Ramos (cell line): ENCODE results near the gene FCSK.
"Not testable (repeated sequence)": the region's sequence is repeated elsewhere in the genome, so short reads cannot be mapped to it uniquely, and the experiment has no call there.

Experiments
- in situ Hi-C: fragments of 300-500 bp; cut with MboI; formaldehyde crosslinking; loops from one replicate; pipeline ENCODE4 v1.14.3; 2022; ENCODE audit warnings: low sequenced_read_pairs; ENCODE audit not compliant: unreplicated experiment

The FCSK gene

DNA sequence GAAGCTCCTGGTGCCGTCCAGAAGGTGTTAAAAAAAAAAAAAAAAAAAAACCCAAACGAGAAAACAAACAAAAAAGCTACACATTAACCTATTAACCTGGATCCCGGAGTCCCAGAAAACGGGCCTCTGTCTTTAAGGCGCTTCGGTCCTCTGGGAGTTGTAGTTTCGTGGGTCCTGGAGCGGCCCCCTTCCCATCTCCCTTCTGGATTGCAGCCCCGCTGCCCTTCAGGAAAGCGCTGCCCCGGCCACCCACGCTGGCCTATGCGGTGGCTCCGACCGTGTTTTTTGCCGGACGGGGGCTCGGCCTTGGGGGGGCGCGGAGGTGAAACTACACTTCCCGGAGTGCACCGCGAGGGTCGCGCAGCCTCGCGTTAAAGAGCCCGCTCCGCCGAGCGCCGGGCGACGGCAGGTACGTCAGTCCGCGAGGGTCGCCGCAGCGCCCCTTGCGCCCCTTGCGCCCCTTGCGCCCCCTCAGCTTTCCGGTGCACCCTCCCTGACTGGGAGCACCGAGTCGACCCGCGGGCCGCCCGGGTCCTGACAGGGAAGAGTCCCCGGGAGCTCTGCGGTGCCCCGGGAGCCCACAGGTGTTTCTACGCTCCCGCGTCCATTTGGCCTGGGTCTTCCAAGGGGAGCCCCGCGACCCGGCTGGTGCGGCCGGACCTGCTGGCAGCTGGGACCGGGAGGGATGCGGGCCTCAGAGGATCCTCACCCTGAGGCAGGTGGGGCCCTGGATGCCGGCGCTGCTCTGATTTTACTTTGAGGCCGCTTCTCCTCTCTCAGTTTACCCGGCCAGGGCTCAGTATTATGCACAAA is at the start of gene FCSK:
FCSK (plus strand) TSS at position 374 of the 813 bp plus-strand sequence. CDS start 8,596 bp downstream, outside the sequence.
- in situ Hi-C loops, result no loop called here

- in situ Hi-C loops, result not testable (repeated sequence)
Measured at GRCh38 chr16:70406104-70406503, 48.3 kb upstream of the FCSK start.

DNA sequence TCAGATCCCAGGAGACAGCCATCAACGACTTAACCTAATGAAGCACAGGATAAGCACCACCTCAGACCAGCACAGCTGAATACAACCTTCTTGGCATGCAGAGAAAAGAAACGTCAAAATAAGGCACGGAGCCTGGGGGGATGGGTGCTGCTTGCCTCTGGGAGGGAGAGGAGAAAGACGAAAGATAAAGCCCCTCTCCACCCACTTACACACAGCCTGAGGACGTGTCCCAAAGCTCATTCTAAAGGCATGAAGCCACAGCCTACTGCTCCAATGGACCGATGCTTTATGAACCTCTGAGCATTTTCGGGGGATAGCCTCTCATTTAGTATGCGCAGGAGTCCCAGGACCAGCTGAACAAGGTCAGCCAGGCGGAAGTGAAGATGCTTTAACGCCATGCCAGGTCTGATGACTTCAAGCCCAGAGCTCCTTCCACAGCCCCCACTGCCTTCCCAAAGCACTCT is 46.6 kb upstream of the FCSK start:
- in situ Hi-C loops, result no loop called here

- in situ Hi-C loops, result no loop called here
Measured at GRCh38 chr16:70410734-70411133, 43.7 kb upstream of the FCSK start.

DNA sequence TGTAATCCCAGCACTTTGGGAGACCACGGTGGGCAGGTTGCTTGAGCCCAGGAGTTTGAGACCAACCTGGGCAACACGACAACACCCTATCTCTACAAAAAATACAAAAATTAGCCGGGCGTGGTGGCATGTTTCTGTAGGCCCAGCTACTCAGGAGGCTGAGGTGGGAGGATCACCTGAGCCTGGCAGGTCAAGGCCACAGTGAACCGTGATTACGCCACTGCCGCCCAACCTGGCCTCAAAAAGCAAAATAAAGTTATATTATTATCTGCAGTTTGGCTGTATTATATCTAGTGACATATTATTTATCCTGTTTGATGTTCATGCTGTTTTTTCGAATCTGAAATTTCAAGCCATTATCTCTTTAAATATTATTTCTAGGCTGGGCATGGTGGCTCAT is 42.0 kb upstream of the FCSK start:
- in situ Hi-C loops, result no loop called here

GRCh38 chr16:70413572-70413971 is 40.8 kb upstream of the FCSK start:
- in situ Hi-C loops, result not testable (repeated sequence)

GRCh38 chr16:70416748-70417616 is 37.4 kb upstream of the FCSK start:
- in situ Hi-C loops, result no loop called here

- in situ Hi-C loops, result no loop called here
Measured at GRCh38 chr16:70417661-70418060, 36.7 kb upstream of the FCSK start.

DNA sequence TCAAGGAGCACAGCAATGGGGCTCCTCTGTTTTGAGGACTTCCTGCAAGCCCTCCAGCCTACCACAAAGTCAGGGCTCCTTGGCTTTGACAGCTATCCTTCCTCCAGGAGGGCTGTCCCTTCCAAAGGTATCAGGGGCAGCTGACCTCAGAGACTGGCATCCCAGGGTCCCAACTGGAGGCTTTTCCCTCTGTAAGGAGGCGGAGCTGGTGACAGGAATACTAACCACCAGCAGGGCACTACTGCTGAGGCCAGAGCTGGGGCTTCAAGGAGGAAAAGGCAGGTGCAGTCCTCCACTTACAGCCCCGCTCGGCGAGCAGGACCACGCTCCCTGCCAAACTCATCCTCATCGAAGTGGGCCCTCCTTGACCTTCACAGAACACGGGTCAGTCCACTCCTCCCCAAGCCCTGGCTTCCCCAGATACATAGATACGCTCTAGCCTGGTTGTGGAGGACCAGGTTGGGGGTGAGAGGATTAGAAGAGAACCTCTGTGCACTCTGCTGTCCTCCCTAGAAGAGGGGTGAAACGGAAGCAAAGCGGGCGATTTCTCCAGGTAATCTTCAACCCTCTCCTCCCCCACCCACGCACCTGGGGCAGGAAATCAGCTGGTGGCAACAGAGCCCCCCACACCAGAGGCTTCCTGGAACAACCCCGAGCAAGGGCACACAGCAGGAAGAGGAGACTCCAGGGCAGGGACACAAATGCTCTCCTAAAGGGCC is 36.0 kb upstream of the FCSK start:
- in situ Hi-C loops, result no loop called here

- in situ Hi-C loops, result no loop called here
Measured at GRCh38 chr16:70418993-70419318, 35.4 kb upstream of the FCSK start.

DNA sequence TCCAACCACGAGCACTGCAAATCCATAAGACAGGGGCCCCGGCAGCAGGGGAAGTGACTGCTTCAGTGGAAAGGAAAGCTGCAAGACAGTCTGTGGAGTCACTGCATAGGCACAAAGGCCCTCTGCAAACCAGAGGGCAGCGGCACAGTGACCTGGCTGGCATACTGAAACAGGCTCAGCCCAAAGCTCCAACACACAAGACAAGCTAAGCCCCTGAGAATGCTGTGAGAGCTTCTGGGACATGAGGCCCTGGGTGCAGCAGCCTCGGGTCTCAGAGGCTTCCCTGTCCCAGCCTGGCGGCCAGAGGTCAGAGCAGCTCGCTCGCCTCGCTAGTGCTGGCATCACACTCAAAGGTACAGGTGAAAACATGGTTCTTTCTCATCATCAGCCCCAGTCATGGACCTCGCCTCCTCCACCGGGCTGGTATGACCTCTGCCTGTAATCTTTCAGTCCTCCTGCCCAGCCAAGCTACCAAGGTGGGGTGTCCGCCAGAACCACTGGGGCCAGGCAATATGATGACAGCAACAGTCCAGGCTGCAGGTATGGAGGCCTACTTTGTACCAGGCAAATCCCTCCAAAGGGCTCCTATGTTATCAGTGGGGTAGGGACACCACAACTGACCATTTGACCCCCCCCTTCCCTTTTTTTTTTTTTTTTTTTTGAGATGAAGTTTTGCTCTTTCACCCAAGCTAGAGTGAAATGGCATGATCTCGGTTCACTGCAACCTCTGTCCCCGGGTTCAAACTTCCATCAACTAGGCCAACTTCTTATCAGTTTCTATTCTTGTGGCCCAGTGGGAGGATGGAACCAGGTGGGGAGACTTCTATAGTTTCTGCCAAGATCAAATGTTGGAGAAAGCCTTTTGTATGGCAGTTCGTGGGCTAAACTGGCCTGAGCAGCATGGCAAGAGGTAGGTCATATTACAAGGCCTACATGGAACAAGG is 34.7 kb upstream of the FCSK start:
- in situ Hi-C loops, result no loop called here

GRCh38 chr16:70421014-70421413 is 33.4 kb upstream of the FCSK start:
- in situ Hi-C loops, result no loop called here

DNA sequence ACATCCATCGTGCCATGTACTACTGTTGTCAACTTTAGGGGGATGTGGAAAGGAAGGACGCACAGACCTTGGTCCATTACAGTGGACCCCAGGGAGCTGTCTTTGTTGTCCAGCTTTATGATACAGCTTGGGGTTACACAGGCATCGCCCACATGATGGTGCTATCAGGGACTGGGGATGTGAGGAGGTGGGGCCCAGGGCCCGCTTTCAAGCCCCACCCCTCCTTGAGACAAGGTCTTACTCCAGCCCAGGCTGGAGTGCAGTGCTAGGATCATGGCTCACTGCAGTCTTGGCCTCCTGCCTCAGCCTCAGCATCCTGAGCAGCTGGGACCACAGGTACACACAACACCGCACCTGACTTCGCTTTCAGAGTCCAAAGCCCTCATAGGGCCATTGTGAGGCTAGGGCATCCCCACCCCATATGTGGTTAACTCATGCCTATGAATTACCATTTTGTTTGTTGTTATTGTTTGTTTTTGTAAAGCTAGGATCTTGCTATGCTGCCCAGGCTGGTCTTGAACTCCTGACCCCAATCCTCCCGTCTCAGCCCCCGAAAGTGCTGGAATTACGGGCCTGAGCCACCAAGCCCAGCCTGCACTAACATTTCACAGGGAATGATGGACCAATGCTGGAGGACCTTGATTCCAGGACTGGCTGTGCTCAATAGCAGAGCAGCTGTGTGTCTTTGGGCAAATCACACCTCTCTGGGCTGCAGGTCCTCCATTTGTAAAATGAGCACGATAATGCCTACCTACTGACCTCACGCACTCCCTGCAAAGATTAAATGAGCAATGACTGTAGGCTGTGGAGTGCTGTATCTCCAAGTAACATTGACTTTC is 32.7 kb upstream of the FCSK start:
- in situ Hi-C loops, result no loop called here

- in situ Hi-C loops, result no loop called here
Measured at GRCh38 chr16:70422543-70422942, 31.9 kb upstream of the FCSK start.

DNA sequence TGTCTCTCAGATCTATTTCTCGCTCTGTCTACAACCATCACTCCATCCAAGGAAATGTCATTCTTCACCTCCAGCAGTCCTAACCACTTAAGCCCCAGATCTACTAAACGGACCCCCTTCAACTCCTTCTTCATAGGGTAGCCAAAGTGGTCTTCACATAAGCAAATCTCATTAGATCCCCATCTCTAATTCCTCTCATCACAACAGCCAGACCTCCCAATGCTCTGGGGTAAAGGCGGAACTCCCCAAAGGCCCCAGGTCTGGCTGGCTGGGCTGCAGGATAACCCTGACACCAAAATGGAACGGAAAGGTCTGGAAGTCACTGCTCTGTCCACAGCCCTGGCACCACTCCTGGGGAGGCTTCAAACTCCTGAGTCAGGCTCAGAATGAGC is 26.6 kb upstream of the FCSK start:
- in situ Hi-C loops, result no loop called here

DNA sequence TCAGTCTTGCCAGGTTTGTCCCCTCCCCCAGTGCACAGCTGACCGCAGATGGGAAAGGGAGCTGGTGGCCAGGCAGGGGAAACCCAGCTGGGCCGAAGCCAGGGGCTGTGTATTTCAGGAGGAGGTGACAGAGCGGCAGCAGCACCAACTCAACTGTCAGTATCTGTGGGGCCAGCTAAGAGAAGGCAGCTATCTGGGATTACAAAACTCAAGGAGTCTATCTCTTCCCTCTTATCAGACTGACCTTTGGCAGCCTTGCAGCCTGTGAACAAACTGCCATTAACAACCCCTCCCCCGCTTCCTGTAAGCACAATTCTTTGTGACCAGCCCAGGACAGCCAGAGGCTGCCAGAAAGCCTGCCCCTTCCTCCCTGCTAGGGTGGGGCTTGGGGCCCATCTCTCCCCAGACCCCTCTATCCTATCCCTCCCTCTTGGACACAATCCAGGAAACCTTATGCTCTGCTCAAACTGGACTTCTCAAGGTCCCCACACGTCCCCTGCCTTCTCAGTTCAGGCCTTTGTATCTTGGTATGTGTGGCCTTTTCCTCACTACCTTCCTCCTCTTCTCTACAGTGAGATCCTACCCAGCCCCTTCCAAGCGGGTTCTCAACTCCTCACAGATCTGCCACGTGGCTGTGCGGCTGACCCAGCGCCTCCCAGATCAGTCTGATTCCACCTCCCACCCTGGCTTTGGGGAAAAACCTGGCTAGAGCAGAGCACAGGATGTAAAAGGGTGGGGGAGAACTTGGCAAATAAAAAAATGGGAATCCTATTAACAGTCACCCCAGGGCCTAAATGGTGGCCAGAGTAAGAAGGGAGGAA is 26.0 kb upstream of the FCSK start:
- in situ Hi-C loops, result no loop called here

DNA sequence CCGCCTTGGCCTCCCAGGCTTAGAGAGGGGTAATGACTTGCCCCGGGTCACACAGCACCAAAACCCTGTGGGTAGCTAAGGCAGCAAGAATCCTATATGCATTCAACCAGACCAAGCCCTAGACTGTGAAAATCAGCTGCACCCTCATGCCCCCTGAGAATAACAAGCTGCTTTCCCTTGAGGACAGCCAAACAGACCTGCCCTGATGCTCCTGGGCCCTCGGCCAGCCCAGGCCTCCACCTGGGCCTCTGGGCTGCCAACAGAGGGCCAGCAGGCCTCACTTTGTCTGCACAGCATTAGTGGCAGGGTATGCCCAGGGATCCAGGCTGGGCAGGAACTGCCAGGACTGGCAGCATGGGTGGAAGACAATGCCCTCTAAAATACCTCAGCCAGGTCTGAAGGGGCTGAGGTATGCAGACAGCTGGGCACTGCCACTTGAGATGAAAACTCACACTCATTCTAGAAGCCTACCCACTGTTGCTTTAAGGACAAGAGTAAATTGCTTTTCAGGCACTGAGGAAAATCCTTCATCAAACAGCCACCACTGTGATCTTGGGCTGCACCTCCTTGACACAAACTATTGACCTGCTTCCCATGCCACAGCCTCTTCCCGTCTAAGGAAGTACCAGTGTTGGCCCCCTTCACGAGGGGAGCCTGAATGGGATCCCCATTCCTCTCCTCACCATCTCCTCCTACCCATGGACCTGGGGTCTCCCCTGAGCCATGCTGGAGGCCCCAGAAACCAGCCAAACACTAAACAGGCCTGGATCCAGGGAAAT is 24.3 kb upstream of the FCSK start:
- in situ Hi-C loops, result no loop called here
